NCI-H2227 (cell line): ENCODE data around the gene ENO1.
"Not testable (repeated sequence)": the region's sequence is repeated elsewhere in the genome, so short reads cannot be mapped to it uniquely, and the experiment has no call there.

Source experiments
- DNase-seq: peaks from one replicate; lab custom pipeline; 2025; ENCODE audit not compliant: unreplicated experiment; lab: John Stamatoyannopoulos, UW

ENO1 gene

DNA sequence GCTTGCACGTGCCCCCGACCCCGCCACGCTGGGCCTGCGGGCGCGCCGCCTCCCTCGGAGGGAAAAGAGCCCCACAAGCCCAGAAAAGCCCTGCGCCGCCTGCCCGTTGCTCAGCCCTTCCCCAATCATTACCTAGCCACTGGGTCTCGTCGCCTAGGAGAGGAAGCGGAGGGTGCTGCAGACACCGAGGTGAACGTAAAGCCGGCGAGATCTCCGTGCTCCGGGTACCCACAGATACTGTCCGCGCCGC lies at the start of gene ENO1:
Gene ENO1 (minus strand): TSS at position 239 of the 250 bp plus-strand sequence. CDS start 3,778 bp downstream, outside the sequence.
- no peak for DNase-seq

DNA sequence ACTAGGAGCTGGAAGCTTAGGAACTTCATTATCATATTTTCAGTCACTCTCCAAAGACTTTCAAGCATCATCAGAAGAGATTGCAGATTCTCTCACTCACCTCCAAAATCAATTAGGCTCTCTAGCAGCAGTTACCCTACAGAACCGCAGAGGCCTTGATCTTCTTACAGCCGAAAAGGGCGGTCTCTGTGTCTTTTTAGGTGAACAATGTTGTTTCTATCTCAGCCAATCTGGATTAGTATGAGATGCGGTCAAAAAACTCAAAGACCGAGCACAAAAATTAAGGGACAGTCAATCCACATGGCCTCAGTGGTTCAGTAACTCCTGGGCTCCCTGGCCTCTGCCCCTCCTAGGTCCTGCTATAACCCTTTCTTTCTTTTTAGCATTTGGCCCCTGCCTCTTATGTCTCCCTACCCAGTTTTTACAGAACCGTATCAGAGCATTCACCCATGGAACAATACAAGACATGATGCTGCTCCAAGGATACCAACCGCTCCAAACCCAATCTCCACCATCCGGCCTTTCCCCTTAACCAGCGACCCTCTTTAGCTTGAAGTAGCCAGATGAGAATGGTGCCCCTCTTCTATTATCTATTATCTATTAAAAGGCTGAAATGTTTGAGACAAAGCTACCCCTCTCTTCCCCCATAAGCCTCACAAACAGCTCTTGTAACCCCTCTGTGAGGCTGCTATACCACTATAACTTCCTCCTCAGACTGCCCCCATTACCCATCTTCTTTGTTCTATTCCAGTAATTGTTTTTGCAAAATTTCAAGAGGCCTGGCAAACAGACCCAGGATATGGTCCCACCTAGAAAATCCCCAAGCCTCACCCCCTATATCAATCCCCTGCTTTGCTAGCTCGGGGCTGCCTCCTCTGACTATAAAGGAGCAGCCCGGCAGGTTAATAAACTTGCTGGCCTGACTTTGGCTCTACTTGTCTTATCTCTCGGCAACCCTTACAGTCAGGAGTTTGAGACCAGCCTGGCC lies 48.5 kb upstream of the ENO1 start:
- no peak for DNase-seq

DNA sequence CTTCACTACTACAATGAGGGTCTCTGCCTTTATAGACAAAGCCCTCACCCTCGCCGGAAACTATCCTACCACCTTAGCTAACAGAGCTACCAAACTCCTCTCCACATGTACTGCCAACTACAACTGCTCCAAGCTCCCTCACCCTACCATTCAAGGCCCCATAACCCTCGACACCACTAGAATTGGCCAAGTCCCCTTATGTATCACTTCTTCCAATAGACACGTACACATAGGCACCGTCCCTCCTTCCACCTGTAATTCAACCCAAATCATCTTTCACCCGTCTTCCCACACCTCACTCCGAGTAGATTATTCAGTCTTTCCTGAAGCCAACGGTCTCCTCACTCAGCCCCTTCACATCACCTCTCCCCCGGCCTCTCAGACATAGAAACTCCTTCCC lies 47.5 kb upstream of the ENO1 start:
- DNase-seq: no peak

DNA sequence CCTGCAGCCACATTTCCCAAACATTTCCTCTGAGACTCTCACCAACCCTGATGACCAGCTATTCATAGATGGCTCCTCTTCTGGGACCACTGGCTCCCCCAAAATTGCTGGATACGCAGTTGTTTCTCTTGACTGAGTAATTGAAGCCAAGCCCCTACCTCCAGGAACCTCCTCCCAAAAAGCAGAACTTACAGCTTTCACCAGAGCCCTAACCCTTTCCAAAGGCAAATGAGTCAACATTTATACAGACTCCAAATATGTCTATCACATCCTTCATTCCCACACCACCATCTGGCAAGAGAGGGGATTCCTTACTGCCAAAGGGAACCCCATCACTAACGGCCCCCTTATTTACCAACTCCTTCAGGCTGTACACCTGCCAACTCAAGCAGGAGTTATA lies 46.9 kb upstream of the ENO1 start:
- DNase-seq: no peak

DNA sequence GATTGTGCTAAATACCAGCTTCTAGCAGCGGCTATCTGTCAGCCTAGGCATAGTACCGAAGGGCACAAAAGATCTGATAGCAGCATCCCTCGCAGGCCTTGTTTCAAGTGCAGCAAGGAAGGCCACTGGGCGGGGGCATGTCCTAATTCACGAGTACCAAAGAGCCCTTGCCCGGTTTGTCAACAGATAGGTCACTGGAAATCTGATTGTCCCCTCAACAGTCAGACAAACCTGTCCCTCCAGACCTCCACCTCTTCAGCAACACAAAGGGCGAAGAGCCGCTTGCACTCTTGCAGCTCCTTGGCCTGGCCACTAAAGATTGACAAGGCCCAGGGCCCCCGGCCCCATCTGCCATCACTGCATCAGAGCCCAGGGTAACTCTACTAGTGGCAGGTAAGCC lies 44.5 kb upstream of the ENO1 start:
- DNase-seq: no peak

DNA sequence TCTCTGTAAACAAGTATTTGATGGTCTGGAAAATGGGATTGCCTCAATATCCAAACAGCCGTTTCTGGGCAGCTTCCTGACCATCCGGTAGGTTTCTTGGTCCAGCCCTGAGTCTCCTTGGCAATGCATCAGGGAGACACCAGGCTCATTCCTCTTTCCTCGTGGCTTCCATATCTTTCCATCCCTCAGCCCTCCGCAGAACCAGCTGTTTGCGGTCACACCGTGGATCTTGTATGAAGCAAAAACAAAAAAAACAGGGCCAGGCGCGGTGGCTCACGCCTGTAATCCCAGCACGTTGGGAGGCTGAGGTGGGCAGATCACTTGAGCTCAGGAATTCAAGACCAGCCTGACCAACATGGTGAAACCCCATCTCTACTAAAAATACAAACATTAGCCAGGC lies 39.0 kb upstream of the ENO1 start:
- DNase-seq: not testable (repeated sequence)

DNA sequence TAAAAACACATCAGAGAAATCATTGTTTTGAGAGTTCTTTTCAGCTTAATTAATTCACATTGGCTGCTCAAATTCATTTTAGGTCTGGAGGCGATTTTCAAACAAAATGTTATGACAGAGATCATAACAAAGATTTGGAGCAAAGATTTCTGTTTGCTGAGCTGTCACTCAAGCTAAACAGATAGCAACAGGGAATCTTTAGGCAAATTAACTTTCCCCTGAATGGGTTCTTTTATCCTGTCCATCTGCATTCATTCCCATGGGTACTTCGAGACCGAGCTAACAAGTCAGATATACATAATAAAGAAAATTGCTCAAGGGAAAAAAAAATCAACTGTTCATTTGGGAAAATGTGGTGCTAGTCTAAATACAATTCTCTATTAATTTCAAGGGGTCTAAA lies 37.0 kb upstream of the ENO1 start:
- DNase-seq: no peak

DNA sequence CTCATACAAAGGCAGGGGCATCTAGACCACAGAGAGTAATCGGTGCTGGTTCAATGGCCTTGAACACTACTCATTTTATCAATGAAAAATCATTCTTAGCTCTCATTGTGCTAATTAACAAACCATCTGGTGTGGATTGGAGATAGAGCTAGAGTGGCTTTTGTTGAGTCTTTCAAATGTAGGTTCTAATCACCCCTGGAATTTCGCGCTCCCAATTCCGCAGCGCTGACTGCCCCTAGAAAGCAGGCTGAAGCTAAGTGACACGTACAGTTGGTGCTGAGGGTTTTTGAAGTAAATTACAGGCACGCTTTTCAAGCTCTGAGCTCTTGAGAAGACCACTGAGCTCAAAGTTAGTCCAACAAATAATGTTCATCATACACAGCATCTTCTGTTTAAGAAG lies 36.0 kb upstream of the ENO1 start:
- no peak for DNase-seq

DNA sequence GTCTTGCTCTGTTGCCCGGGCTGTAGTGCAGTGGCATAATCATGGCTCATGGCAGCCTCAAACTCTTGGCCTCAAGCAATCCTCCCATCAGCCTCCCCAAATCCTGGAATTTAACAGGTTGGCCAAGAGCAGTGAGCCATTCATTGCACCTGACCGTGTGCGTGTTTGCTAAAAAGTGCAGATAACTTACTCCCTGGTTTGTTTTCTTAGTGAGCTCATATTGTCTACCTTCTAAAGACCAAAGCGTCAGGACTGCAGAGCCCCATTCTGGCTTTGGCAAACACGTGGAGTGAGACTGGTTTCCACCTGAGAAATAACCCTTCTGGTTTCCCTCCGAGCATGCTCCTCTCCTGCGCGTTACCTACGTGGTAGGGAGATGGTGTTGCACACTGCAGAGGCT lies 35.0 kb upstream of the ENO1 start:
- no peak for DNase-seq

DNA sequence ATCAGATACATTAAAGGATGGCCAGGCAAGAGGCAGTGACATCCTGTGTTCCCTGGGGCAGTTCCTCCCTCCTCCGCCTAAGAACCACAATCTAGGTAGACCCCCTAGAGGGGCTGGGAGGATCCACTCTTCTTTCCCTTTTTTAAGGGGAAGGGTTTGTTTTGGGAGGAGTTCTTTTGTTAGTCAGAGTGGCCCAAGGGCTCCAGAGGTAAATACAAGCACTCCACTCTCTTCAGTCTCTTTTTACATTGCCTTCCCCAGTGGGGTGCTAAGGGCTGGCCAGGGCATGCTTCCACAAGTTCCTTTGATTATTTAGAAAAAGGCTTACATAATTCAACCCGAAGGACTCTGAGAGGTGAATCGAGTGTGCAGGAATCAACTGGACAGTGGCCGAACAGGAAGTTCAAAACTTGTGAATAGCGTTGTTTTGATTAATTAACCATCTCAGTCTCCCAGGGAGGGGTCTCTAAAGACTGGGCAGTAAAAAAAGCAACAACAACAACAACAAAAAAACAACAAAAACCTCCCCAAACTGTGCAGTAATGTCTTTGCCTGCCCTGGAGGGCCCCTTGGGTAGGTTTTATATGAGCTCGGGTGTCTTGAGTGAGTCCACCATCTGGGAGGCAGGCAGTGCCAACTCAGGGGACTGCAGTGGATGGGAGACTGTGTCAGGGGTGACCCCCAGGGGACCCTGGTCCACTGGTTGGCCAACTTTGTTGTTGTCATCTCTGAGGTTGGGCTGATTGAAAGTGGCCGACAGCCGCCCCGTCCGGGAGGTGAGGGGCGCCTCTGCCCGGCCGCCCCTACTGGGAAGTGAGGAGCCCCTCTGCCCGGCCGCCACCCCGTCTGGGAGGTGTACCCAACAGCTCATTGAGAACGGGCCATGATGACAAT lies 33.2 kb upstream of the ENO1 start:
- no peak for DNase-seq

DNA sequence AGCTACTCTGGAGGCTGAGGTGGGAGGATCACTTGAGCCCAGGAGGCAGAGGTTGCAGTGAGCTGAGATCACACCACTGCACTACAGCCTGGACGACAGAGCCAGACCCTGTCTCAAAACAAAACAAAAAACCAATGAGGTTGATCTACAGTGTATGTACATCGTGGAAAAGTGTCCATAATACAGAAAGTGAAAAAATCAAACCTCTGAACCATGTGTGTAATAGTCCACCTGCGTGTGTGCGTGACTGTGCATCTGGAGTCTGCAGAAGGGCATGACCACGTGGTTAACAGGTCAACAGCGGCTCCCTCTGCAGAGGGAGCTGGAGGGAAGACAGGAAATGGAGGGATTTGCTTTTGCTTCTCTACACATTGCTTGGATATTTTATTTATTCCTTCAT lies 32.4 kb upstream of the ENO1 start:
- no peak for DNase-seq

DNA sequence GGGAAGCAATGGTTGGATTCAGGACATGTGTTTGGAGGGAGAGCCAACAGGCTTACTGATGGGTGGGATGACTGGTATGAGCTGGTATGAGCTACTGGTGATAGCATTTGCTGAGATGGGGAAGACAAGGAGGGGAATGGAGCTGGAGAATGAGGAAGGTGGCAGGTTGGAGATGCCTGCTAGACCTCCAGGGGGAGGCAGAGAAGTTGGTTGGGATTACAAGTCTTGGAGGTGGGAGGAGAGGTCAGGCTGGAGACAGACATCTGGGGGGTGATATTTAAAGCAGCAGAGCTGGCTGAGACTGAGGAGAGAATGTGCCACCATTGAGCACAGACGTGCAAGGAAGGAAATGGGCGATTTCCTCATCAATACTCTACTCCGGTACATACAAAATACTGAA lies 31.8 kb upstream of the ENO1 start:
- no peak for DNase-seq

DNA sequence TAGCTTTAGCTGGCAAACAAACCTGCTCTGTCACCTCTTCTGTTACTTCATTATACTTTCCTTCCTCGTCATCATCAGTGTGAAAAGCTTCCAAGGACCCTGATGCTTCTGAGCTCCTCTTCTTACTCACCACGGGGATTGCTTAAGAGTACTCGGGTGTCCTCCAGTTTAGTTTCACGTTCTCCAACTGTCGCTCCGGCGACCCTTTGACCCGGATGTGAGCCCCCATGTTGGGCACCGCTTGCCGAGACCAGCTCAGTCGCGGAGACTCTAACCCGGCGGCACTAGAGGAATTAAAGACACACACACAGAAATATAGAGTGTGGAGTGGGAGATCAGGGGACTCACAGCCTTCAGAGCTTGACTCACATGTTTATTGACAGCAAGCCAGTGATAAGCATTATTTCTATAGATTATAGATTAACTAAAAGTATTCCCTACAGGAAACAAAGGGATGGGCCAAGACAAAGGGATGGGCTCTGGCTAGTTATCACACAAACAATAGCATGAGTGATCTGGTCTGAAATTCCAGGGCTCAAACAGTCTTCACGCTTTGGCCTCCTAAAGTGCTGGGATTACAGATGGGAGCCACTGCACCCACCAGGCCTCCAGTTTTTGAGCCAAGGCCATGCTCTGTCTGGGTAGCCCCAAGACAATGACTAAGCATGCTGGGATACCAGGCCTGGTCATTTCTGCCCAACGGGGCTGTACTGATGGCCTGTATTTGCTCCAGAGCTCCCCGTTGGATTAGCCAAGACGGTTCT lies 30.1 kb upstream of the ENO1 start:
- no peak for DNase-seq

DNA sequence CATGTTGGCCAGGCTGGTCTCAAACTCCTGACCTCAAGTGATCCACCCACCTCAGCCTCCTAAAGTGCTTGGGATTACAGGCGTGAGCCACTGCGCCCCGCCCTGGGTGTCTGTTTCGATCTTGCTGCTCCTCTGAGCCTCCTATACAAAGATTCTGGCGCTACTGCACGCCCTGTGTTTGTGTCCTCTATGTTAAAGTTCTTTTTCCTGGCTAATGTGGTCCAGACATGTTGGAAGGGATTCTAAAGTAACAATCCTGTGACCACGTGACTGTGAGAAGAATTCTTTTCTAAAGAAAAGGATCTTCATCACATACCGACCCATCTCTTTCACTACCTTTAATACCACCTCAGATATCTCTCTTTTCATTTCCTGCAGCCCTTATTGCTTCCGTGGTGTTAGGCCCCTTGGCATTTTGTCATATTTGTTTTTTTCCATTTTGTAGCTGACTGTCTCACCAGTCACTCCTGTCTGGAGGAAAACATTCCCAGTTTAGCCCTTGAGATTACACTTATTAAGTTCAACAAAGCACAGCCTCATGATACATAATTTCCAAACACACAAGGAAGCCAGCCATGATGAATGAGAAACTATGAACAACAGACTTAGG lies 27.2 kb upstream of the ENO1 start:
- DNase-seq: no peak

DNA sequence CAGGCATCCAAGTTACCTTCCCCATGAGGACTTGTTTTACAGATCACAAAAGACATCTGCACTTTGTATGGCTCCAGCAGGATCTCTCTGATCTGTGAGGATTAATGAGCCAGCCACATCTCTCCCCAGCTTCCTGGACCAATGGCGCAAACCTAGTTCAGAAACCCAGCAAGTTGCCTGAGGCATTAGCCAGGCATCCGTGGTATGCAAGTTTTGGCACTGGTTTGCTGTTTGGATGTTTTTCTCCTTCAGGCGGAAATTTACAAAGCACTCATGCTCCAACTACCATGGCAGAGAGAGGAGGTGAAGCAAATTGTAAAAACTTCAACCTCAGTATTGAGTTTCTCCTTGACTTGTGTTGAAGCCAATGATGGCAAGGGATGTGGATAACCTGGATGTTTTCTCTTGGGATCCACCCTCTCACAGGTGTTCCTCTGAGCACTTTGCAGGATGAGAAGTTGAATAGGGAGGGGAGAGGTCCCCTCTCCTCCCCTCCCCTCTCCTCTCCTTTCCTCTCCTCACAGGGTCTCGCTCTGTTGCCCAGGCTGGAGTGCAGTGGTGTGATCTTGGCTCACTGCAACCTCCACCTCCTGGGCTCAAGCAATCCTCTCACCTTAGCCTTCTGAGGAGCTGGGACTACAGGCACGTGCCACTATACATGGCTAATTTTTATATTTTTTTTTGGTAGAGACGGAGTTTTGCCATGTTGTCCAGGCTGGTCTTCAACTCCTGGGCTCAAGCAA lies 25.6 kb upstream of the ENO1 start:
- no peak for DNase-seq

DNA sequence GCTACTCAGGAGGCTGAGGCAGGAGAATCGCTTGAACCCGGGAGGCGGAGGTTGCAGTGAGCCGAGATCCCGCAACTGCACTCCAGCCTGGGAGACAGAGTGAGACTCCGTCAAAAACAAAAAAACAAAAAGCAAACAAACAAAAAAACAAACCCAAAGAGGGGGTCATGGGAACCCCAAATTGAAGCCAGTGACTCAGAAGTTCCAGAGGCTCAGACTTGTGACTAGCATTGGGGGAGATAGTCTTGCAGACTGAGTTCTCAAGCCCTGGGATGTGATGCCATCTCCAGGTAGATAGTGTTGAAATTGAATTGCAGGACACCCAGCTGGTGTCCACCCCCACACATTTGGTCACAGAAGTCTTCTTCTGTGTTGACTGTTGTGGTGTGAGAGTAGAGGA lies 24.9 kb upstream of the ENO1 start:
- DNase-seq: no peak

DNA sequence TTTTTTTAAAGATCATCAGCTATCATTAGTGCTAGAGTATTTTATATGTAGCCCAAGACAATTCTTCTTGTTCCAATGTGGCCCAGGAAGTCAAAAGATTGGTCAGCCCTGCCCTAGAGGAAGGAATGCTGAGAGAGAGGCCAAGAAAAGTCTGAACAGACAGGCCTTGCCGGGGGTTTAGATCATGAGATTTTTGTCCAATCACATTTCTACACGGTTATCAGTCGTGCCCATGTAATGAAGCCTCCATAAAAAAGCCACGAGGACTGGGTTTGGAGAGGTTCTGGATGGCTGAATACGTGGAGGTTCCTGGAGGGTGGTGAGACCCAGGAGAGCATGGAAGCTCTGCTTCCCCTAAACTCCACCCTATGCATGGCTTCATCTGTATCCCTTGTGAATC lies 24.3 kb upstream of the ENO1 start:
- DNase-seq: no peak

DNA sequence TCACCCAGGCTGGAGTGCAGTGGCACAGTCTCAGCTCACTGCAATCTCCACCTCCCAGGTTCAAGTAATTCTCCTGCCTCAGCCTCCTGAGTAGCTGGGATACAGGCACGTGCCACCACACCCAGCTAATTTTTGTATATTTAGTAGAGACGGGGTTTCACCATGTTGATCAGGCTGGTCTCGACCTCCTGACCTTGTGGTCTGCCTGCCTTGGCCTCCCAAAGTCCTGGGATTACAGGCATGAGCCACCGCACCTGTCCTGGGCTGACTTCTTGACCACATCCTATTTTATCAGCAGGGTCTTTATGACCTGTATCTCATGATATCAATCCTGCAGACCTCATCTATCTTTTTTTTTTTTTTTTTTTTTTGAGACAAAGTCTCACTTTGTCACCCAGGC lies 22.2 kb upstream of the ENO1 start:
- DNase-seq: not testable (repeated sequence)

DNA sequence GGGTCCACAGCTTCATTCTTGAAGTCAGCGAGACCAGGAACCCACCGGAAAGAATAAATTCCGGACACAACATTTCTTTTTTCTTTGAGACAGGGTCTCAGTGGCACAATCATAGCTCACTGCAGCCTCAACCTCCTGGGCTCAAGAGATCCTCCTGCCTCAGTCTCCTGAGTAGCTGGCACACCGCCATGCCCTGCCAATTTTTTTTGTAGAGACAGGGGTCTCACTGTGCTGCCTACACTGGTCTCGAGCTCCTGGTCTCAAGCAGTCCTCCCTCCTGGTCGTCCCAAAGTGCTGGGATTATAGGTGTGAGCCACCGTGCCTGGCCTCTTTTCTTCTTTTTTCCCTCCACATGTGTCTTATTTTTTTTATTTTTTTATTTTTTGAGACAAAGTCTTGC lies 20.6 kb upstream of the ENO1 start:
- no peak for DNase-seq

DNA sequence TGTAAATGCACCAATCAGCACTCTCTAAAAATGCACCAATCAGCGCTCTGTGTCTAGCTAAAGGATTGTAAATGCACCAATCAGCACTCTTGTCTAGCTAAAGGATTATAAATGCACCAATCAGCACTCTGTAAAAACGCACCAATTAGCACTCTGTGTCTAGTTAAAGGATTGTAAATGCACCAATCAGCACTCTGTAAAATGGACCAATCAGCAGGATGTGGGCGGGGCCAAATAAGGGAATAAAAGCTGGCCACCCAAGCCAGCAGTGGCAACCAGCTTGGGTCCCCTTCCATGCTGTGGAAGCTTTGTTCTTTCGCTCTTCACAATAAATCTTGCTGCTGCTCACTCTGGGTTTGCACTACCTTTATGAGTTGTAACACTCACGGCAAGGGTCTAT lies 19.9 kb upstream of the ENO1 start:
- DNase-seq: not testable (repeated sequence)
